Hair follicle dermal papilla cell (primary cell): ENCODE results near the gene LRRC25. TPM values are rescaled to one million over a fixed set of nuclear protein-coding genes. Genes with fewer than 3 reads are reported as not detected.

Experiments
- small RNA-seq: library from RNA; depleted of rRNA; stranded (forward); fragments of <200 nt; gene quantifications from one replicate; pipeline ENCODE3, GENCODE V24; 2012
- total RNA-seq: library from RNA; depleted of rRNA; stranded (reverse); fragments of >200 nt; gene quantifications from 2 replicates; pipeline ENCODE4 v1.2.3, GENCODE V29; 2012

LRRC25 gene
- not detected in 2 replicates for total RNA-seq

GRCh38 chr19:18397242-18398202, at the start of gene LRRC25:
Gene LRRC25 (minus strand): TSS chr19:18397622. CDS start chr19:18396963, 659 bp downstream.

GRCh38 chr19:18437491-18438330, 40.3 kb upstream of the LRRC25 start, which contains the start of gene ISYNA1:
Gene ISYNA1 (minus strand): TSS chr19:18438133. CDS start chr19:18437979, 154 bp downstream.

GRCh38 chr19:18419195-18419698, 21.8 kb upstream of the LRRC25 start, which contains the start of gene SSBP4:
Gene SSBP4 (plus strand): TSS chr19:18419398. CDS start chr19:18419649, 251 bp downstream.

GRCh38 chr19:18385675-18386542, 11.5 kb downstream of the LRRC25 start, which contains the start of gene GDF15:
Gene GDF15 (plus strand): TSS chr19:18386158. CDS start chr19:18386190, 32 bp downstream.

Small RNA genes within 50 kb of the gene (small RNA-seq; reads per million reads assigned to genes)
- gene MIR3189, result not detected

Other genes starting within 250 kb of the LRRC25 start
- 43.5 and 45.8 TPM in 2 replicates for gene PIK3R2, start 244.5 kb downstream of the LRRC25 start, total RNA-seq
- 25.2 and 33.3 TPM in 2 replicates for gene IFI30, start 223.8 kb downstream of the LRRC25 start, total RNA-seq
- 9.7 TPM in 2 replicates for gene MPV17L2, start 204.4 kb downstream of the LRRC25 start, total RNA-seq
- gene RAB3A, start 193.6 kb downstream of the LRRC25 start, total RNA-seq, result 0.73 and 1.6 TPM in 2 replicates
- gene PDE4C, start 171.2 kb downstream of the LRRC25 start, total RNA-seq, result 0.12 and 0.16 TPM in 2 replicates
- 3.6 and 4.1 TPM in 2 replicates for gene IQCN, start 123.2 kb downstream of the LRRC25 start, total RNA-seq
- gene JUND, start 116.0 kb downstream of the LRRC25 start, total RNA-seq, result 135 and 138 TPM in 2 replicates
- 66.2 and 72.9 TPM in 2 replicates for gene LSM4, start 74.5 kb downstream of the LRRC25 start, total RNA-seq
- 31.0 and 34.2 TPM in 2 replicates for gene PGPEP1, start 57.0 kb downstream of the LRRC25 start, total RNA-seq
- 4.5 and 4.9 TPM in 2 replicates for gene GDF15, start 11.5 kb downstream of the LRRC25 start, total RNA-seq
- 96.4 and 97.5 TPM in 2 replicates for gene SSBP4, start 21.8 kb upstream of the LRRC25 start, total RNA-seq
- gene ISYNA1, start 40.5 kb upstream of the LRRC25 start, total RNA-seq, result 13.7 and 15.1 TPM in 2 replicates
- 25.4 and 26.4 TPM in 2 replicates for gene ELL, start 124.4 kb upstream of the LRRC25 start, total RNA-seq
- gene FKBP8, start 146.0 kb upstream of the LRRC25 start, total RNA-seq, result 350 and 428 TPM in 2 replicates
- gene KXD1, start 160.2 kb upstream of the LRRC25 start, total RNA-seq, result 90.2 and 99.0 TPM in 2 replicates
- gene UBA52, start 174.2 kb upstream of the LRRC25 start, total RNA-seq, result 485 and 741 TPM in 2 replicates
- 32.5 and 34.6 TPM in 2 replicates for gene REX1BD, start 191.2 kb upstream of the LRRC25 start, total RNA-seq
- 0.36 and 0.49 TPM in 2 replicates for gene CRLF1, start 209.2 kb upstream of the LRRC25 start, total RNA-seq
- not detected in 2 replicates for gene TMEM59L, start 215.2 kb upstream of the LRRC25 start, total RNA-seq
- gene KLHL26, start 239.4 kb upstream of the LRRC25 start, total RNA-seq, result 4.4 TPM in 2 replicates